ENCODE data around the gene PRODH. TPM values are rescaled to one million over a fixed set of nuclear protein-coding genes. Genes with fewer than 3 reads are reported as not detected.
"Not testable (repeated sequence)": the region's sequence is repeated elsewhere in the genome, so short reads cannot be mapped to it uniquely, and the experiment has no call there.

PRODH gene
- polyA plus RNA-seq, 1 donor: 197 TPM

GRCh38 chr22:18961201-18961600 lies 25.1 kb upstream of the PRODH start:
- not testable (repeated sequence) for H3K4me1 ChIP-seq (ENCODE audit: control insufficient read depth, insufficient read depth, low read length); DNase-seq; H3K9me3 ChIP-seq (ENCODE audit: control insufficient read depth, low read depth, low read length); H3K4me3 ChIP-seq (ENCODE audit: low read length); H3K36me3 ChIP-seq (ENCODE audit: control insufficient read depth, insufficient read depth, low read length); H3K27me3 ChIP-seq (ENCODE audit: control insufficient read depth, insufficient read depth, low read length); H3K27ac ChIP-seq (ENCODE audit: low read length)
- WGBS (ENCODE audit: insufficient coverage, low lambda C conversion rate): no CpG with 5 or more reads among the region's 7 CpGs

GRCh38 chr22:18960166-18960820 lies 24.2 kb upstream of the PRODH start:
- not testable (repeated sequence) for H3K27me3 ChIP-seq (ENCODE audit: control insufficient read depth, insufficient read depth, low read length); H3K4me3 ChIP-seq (ENCODE audit: low read length); H3K9me3 ChIP-seq (ENCODE audit: control insufficient read depth, low read depth, low read length); DNase-seq; H3K36me3 ChIP-seq (ENCODE audit: control insufficient read depth, insufficient read depth, low read length); H3K4me1 ChIP-seq (ENCODE audit: control insufficient read depth, insufficient read depth, low read length); H3K27ac ChIP-seq (ENCODE audit: low read length)
- WGBS (ENCODE audit: insufficient coverage, low lambda C conversion rate): no CpG with 5 or more reads among the region's 11 CpGs

GRCh38 chr22:18959741-18960140 lies 23.6 kb upstream of the PRODH start:
- H3K27ac ChIP-seq (ENCODE audit: low read length); H3K4me3 ChIP-seq (ENCODE audit: low read length); H3K27me3 ChIP-seq (ENCODE audit: control insufficient read depth, insufficient read depth, low read length); H3K36me3 ChIP-seq (ENCODE audit: control insufficient read depth, insufficient read depth, low read length); DNase-seq; H3K4me1 ChIP-seq (ENCODE audit: control insufficient read depth, insufficient read depth, low read length); H3K9me3 ChIP-seq (ENCODE audit: control insufficient read depth, low read depth, low read length): not testable (repeated sequence)
- WGBS (ENCODE audit: insufficient coverage, low lambda C conversion rate): no CpG with 5 or more reads among the region's 12 CpGs

GRCh38 chr22:18959266-18959665 lies 23.2 kb upstream of the PRODH start:
- not testable (repeated sequence) for H3K27ac ChIP-seq (ENCODE audit: low read length); H3K36me3 ChIP-seq (ENCODE audit: control insufficient read depth, insufficient read depth, low read length); H3K9me3 ChIP-seq (ENCODE audit: control insufficient read depth, low read depth, low read length); DNase-seq; H3K27me3 ChIP-seq (ENCODE audit: control insufficient read depth, insufficient read depth, low read length); H3K4me3 ChIP-seq (ENCODE audit: low read length); H3K4me1 ChIP-seq (ENCODE audit: control insufficient read depth, insufficient read depth, low read length)
- no CpG with 5 or more reads among the region's 6 CpGs for WGBS (ENCODE audit: insufficient coverage, low lambda C conversion rate)

- H3K9me3 ChIP-seq (ENCODE audit: control insufficient read depth, low read depth, low read length); H3K27me3 ChIP-seq (ENCODE audit: control insufficient read depth, insufficient read depth, low read length); H3K36me3 ChIP-seq (ENCODE audit: control insufficient read depth, insufficient read depth, low read length); H3K4me1 ChIP-seq (ENCODE audit: control insufficient read depth, insufficient read depth, low read length); H3K4me3 ChIP-seq (ENCODE audit: low read length); H3K27ac ChIP-seq (ENCODE audit: low read length): not testable (repeated sequence)
- DNase-seq: peak in 1 of 2 donors; percentile 9
- no CpG with 5 or more reads among the region's 14 CpGs for WGBS (ENCODE audit: insufficient coverage, low lambda C conversion rate)
Measured at GRCh38 chr22:18958738-18959137, 22.6 kb upstream of the PRODH start.

- not testable (repeated sequence) for H3K27ac ChIP-seq (ENCODE audit: low read length); H3K9me3 ChIP-seq (ENCODE audit: control insufficient read depth, low read depth, low read length); H3K27me3 ChIP-seq (ENCODE audit: control insufficient read depth, insufficient read depth, low read length); H3K4me3 ChIP-seq (ENCODE audit: low read length); H3K4me1 ChIP-seq (ENCODE audit: control insufficient read depth, insufficient read depth, low read length); H3K36me3 ChIP-seq (ENCODE audit: control insufficient read depth, insufficient read depth, low read length); DNase-seq
- WGBS (ENCODE audit: insufficient coverage, low lambda C conversion rate): no CpG with 5 or more reads among the region's 18 CpGs
Measured at GRCh38 chr22:18958321-18958705, 22.2 kb upstream of the PRODH start.

- not testable (repeated sequence) for H3K36me3 ChIP-seq (ENCODE audit: control insufficient read depth, insufficient read depth, low read length); DNase-seq; H3K27ac ChIP-seq (ENCODE audit: low read length); H3K9me3 ChIP-seq (ENCODE audit: control insufficient read depth, low read depth, low read length); H3K27me3 ChIP-seq (ENCODE audit: control insufficient read depth, insufficient read depth, low read length); H3K4me3 ChIP-seq (ENCODE audit: low read length); H3K4me1 ChIP-seq (ENCODE audit: control insufficient read depth, insufficient read depth, low read length)
- WGBS (ENCODE audit: insufficient coverage, low lambda C conversion rate): no CpG with 5 or more reads among the region's 18 CpGs
Measured at GRCh38 chr22:18957621-18958320, 21.7 kb upstream of the PRODH start.

GRCh38 chr22:18956956-18957355 lies 20.9 kb upstream of the PRODH start:
- not testable (repeated sequence) for DNase-seq
- WGBS (ENCODE audit: insufficient coverage, low lambda C conversion rate): no CpG with 5 or more reads among the region's 15 CpGs

GRCh38 chr22:18956121-18956895 lies 20.2 kb upstream of the PRODH start:
- H3K9me3 ChIP-seq (ENCODE audit: control insufficient read depth, low read depth, low read length); H3K4me3 ChIP-seq (ENCODE audit: low read length); H3K27ac ChIP-seq (ENCODE audit: low read length); H3K27me3 ChIP-seq (ENCODE audit: control insufficient read depth, insufficient read depth, low read length); H3K4me1 ChIP-seq (ENCODE audit: control insufficient read depth, insufficient read depth, low read length); DNase-seq; H3K36me3 ChIP-seq (ENCODE audit: control insufficient read depth, insufficient read depth, low read length): not testable (repeated sequence)
- no CpG with 5 or more reads among the region's 15 CpGs for WGBS (ENCODE audit: insufficient coverage, low lambda C conversion rate)

More at GRCh38 chr22:18956956-18957355, 20.9 kb upstream of the PRODH start:
- not testable (repeated sequence) for H3K36me3 ChIP-seq (ENCODE audit: control insufficient read depth, insufficient read depth, low read length); H3K4me1 ChIP-seq (ENCODE audit: control insufficient read depth, insufficient read depth, low read length); H3K4me3 ChIP-seq (ENCODE audit: low read length); H3K9me3 ChIP-seq (ENCODE audit: control insufficient read depth, low read depth, low read length); H3K27ac ChIP-seq (ENCODE audit: low read length); H3K27me3 ChIP-seq (ENCODE audit: control insufficient read depth, insufficient read depth, low read length)

- WGBS (ENCODE audit: insufficient coverage, low lambda C conversion rate): no CpG with 5 or more reads among the region's 10 CpGs
- no peaks in the 10 kb centered on the region for H3K36me3 ChIP-seq (ENCODE audit: control insufficient read depth, insufficient read depth, low read length)
- H3K27ac ChIP-seq (ENCODE audit: low read length): no peak overlapping the region
- H3K4me1 ChIP-seq (ENCODE audit: control insufficient read depth, insufficient read depth, low read length): no peaks in the 10 kb centered on the region
- DNase-seq: no peak
- H3K4me3 ChIP-seq (ENCODE audit: low read length): no peak overlapping the region
- no peaks in the 10 kb centered on the region for H3K27me3 ChIP-seq (ENCODE audit: control insufficient read depth, insufficient read depth, low read length)
- no peaks in the 10 kb centered on the region for H3K9me3 ChIP-seq (ENCODE audit: control insufficient read depth, low read depth, low read length)
Measured at GRCh38 chr22:18955696-18956095, 19.6 kb upstream of the PRODH start.
